ENCODE data around the gene IL17RC.
"Not testable (repeated sequence)": the region's sequence is repeated elsewhere in the genome, so short reads cannot be mapped to it uniquely, and the experiment has no call there.

The IL17RC gene

DNA sequence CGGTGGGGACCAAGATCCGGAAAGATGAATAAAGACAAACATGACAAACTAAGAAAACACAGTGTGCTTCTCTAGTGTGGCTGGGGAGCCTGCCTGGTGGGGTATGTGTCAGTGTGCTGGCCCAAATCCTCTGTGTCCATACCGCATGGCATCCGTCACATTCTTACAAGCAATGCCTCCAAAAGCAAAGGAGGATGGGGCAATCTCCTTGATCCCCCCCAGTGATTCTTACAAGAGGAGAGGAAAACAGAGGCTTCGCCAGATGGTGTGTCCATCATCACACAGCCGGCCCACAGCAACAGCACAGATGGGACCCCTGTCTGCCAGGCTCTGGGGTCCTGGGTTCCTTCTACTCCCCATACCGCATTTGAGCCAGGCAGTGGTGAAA, 558 bp upstream of the IL17RC start:
- no peak for DNase-seq

DNA sequence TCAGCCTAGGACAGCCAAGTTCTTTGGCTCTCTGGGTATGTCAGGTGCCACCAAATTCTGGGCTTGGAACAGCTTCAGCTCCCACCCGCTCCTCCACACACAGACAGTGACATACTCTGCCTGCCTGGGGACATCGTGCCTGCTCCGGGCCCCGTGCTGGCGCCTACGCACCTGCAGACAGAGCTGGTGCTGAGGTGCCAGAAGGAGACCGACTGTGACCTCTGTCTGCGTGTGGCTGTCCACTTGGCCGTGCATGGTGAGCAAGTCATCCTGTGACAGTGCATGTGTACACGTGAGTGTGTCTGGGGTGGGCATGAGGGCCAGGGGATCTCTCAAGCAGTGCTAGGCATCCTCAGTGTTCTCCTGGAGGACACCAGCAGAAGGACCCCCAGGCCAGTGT, 922 bp downstream of the IL17RC start:
- DNase-seq, result no peak

DNA sequence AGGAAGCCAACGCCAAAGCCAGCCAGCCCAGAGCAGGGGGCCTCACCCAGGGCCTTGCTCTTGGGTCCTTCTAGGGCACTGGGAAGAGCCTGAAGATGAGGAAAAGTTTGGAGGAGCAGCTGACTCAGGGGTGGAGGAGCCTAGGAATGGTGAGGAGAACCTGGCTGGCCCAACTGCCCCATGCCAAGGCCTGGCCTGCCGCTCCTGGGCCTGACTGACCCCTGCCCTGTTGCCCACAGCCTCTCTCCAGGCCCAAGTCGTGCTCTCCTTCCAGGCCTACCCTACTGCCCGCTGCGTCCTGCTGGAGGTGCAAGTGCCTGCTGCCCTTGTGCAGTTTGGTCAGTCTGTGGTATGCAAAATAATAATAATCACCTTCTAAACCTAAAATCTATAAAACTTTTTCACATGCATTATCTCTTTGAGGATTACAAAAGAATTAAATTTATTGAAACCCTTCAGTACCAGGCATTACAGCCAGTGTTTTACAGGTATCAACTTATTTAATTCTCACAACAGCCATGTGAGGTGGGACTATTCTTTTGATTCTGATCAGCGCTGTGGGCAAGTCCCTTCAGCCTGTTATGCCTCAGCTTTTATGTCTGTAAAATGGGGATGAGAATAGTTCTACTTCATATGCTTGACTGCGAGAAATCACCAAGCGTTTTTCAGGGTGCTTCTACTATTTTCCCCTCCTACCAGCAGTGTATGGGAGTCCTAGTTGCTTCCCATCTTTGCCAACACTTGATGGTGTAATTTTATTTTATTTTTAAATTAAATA, 1.6 kb downstream of the IL17RC start:
- no peak for DNase-seq

DNA sequence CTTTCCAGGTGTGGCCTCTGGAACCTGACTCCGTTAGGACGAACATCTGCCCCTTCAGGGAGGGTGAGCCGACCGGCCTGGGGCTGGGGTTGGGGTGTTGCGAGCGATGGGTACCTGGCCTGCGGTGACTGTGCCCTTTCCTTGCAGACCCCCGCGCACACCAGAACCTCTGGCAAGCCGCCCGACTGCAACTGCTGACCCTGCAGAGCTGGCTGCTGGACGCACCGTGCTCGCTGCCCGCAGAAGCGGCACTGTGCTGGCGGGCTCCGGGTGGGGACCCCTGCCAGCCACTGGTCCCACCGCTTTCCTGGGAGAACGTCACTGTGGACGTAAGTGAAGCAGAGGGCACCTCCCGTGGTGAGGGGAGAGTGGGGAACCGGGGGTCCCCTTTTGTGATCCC, 11.3 kb downstream of the IL17RC start:
- no peak for DNase-seq

DNA sequence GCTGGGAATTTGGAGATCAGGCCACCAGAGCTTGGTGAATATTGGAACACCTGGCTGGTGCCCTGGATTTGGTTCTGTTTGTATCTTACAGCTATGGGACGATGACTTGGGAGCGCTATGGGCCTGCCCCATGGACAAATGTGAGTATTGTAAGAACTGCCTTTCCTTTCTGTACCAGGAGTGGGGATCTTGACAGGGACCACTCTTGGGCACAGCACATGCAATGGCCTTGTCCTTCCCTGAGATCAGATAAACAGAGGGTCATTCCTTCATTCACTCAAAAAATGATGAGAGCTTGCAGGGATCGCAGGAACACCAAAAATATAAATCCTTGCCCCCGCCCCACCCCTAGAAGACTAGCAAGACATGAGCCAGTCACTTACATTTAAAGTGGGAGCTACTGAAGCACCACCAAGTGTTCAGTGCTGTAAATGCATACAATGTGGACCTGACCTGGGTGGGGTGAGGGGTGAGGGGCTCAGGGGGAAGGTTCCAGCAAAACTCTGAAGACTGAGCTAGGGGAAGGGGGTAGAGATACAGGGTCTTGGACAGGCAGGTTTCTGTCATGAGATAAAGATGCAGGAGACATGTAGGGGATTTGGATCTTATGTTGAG, 14.0 kb downstream of the IL17RC start:
- DNase-seq, result no peak

DNA sequence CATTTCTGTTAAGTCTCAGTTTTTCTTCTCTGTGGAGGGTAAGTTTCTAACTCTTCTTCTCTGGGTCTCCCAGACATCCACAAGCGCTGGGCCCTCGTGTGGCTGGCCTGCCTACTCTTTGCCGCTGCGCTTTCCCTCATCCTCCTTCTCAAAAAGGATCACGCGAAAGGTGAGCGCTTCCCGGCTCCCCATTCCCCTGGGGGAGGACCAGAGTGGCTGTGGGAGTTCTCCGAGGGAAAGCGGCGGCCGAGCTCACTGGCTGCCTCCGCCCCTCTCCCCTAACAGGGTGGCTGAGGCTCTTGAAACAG, 15.6 kb downstream of the IL17RC start:
- no peak for DNase-seq

DNA sequence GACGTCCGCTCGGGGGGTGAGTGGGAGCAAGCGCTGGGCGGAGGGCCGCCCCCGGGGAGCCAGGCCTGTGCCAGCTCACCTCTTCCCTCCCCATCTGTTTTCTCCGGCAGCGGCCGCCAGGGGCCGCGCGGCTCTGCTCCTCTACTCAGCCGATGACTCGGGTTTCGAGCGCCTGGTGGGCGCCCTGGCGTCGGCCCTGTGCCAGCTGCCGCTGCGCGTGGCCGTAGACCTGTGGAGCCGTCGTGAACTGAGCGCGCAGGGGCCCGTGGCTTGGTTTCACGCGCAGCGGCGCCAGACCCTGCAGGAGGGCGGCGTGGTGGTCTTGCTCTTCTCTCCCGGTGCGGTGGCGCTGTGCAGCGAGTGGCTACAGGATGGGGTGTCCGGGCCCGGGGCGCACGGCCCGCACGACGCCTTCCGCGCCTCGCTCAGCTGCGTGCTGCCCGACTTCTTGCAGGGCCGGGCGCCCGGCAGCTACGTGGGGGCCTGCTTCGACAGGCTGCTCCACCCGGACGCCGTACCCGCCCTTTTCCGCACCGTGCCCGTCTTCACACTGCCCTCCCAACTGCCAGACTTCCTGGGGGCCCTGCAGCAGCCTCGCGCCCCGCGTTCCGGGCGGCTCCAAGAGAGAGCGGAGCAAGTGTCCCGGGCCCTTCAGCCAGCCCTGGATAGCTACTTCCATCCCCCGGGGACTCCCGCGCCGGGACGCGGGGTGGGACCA, 16.1 kb downstream of the IL17RC start:
- DNase-seq, result no peak

DNA sequence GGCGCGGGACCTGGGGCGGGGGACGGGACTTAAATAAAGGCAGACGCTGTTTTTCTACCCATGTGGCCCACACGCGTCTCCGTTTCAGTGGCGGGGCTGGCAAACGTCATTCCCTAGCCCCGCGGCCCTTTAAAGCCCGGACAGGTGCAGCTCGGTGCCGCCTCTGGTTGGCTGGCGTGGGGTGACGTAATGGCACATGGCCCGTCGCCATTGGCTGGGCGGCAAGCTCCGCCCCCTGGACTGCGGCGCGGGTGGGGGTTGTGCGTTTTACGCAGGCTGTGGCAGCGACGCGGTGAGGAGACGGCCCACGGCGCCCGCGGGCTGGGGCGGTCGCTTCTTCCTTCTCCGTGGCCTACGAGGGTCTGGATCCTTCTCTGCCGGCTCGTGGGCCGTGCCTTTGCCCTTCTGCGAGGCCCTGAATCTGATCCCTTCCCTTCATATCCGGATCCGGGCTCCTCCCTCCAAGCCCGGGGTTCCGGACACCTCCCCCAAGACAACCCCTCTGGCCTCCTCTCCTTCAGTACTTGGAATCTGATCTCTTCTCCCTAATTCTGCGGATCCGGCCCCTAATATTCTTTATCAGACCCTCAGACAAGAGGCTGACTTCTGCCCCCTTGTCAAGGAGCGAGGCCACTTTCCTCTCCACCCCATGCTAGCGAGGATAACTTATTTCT, 16.8 kb downstream of the IL17RC start, which contains the start of gene CRELD1:
TSS of gene CRELD1 (plus strand) at position 274 of the 674 bp plus-strand sequence. CDS start 605 bp downstream, outside the sequence.
- DNase-seq, result no peak

DNA sequence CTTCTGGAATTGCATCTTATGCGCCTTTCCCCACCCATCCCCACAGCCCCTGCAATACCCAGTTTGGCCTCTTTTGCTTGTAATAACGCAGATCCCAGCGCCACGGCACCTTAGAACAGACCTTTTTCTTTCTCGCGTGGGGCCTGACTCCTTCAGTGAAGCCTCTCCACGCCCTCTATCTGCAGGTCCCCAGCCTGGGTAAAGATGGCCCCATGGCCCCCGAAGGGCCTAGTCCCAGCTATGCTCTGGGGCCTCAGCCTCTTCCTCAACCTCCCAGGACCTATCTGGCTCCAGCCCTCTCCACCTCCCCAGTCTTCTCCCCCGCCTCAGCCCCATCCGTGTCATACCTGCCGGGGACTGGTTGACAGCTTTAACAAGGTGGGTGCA, 17.3 kb downstream of the IL17RC start:
- DNase-seq, result no peak

DNA sequence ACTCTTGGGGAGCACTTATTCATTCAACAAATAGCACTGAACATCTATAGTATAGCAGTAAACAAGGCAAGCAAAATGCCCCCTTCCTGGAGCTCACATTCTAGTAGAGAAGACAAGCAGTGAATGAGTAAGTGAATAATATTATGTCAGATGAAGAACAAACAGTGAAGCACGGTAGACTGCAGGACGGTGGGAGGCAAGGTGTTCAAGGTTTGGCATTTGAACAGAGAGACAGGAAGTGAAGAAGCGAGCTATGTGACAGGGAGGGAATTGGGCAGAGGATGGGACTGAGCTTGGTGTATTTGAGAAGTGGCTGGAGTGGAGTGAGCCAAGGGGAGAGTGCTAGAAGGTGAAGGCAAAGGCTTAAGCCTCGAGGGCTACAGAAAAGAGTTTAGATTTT, 18.1 kb downstream of the IL17RC start:
- no peak for DNase-seq

DNA sequence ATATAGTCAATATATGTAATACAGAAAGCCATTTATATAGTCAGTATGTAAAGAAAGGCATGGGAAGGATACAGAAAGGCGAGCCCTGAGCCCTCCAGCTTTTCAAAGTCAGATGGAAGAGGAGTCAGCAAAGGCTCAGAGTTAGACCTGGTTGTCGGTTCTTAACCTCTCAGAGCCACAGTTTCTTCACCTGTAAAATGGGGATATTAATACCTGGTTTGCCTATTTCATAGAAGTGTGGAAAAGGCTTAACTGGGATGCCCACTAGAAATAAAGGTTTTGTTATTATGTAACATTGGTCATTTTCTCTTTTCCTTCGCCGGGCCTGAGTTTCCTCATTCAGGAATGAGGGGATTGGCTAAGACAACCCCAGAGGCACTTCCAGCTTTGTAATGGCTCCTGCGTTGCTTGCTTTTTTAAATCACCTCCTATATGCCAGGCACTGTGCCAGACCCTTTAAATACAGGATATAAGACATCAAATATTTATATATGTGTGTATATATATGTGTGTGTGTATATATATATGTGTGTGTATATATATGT, 19.1 kb downstream of the IL17RC start:
- DNase-seq, result no peak

DNA sequence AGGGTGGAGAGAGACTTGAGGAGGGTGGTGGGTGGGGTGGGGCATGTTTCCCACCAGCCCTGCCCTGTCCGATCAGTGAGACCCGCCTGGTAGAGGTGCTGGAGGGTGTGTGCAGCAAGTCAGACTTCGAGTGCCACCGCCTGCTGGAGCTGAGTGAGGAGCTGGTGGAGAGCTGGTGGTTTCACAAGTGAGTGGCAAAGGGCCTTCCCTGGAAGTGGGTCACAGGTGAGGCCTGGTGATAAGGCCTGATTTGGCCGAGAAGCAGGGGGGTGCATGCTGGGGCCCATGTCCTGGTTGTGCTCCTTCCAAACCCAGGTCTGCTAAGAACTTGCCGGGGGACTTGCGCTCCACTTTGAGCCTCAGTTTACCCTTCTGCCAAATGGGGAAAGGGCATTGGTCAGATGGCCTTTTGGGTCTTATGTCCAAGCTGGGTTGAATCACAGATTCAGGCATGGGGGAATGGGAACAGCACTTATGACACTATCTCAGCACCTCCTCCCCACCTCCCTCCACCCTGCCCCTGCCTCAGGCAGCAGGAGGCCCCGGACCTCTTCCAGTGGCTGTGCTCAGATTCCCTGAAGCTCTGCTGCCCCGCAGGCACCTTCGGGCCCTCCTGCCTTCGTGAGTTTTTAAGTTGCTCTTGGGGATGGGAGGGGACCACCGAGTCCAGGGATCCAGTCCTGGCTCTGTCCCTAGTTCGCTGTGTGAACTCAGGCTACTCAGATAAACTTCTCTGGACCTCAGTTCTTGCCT, 20.8 kb downstream of the IL17RC start:
- no peak for DNase-seq

DNA sequence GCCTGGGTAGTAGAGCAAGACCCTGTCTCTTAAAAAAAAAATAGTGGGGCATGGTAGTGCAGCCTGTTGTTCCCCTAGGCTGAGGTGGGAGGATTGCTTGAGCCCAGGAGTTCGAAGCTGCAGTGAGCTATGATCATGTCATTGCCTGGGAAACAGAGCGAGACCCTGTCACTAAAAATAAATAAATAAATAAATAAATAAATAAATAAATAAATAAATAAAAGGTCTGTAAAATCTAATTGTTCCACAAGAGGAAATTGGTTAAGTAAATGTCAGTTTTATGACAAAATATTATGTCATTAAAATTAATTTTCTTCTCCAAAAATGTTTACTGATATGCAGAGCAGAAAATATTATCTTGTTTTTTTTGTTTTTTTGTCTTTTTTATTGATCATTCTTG, 22.1 kb downstream of the IL17RC start:
- DNase-seq, result no peak

DNA sequence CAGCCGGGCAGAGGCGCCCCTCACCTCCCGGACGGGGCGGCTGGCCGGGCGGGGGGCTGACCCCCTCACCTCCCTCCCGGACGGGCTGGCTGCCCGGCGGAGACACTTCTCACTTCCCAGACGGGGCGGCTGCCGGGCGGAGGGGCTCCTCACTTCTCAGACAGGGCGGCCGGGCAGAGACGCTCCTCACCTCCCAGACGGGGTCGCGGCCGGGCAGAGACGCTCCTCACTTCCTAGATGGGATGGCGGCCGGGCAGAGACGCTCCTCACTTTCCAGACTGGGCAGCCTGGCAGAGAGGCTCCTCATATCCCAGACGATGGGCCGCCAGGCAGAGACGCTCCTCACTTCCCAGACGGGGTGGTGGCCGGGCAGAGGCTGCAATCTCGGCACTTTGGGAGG, 23.0 kb downstream of the IL17RC start:
- not testable (repeated sequence) for DNase-seq

DNA sequence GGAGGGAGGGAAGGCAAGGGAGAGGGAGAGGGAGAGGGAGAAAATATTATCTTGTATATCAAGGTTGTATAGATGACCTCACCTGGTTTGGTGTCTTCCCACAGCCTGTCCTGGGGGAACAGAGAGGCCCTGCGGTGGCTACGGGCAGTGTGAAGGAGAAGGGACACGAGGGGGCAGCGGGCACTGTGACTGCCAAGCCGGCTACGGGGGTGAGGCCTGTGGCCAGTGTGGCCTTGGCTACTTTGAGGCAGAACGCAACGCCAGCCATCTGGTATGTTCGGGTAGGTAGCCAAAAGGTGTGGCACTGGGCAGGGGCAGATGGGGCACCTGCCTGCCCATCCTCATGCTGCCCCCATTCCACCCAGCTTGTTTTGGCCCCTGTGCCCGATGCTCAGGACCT, 23.8 kb downstream of the IL17RC start:
- no peak for DNase-seq

DNA sequence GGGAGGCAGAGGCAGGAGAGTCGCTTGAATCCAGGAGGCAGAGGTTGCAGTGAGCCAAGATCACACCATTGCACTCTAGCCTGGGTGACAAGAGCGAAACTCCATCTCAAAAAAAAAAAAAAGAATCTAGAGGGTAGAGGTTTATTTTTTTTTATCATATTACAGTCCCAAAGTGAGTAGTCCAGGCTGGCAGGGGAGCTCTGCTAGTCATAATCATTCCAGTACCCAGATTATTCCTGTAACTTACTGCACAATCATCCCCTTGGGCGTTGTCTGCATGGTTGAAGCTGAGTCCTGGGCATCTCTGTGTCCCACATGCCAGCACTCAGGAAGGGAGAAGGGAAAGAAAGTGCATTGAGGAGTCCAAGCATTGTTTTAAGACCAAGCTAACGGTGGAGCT, 25.3 kb downstream of the IL17RC start:
- DNase-seq, result no peak

DNA sequence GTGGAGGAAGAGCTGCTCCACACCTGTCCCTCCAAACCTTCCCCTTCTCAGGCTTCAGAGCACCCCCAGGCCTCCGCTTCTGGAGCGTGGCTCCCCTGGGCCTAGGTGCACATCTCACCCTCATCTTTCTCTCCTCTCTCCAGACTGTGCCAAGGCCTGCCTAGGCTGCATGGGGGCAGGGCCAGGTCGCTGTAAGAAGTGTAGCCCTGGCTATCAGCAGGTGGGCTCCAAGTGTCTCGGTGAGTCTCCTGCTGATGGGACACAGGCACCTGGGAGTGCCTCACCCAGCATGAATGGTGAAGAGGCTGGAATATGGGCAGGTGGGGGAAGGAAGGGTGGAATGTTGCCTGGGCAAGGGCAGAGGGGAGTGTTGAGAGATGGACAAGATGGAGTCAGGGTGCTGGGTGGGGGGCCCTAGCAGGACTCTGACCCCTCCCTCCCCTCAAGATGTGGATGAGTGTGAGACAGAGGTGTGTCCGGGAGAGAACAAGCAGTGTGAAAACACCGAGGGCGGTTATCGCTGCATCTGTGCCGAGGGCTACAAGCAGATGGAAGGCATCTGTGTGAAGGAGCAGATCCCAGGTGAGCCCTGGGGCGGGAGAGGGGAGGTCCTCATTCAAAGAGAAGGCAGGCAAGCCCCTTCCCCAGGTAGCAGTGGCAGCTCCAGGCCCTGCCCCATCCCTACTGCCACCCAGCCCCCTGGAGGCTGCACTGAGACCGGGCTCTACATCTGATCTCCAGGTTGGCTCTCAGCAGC, 26.2 kb downstream of the IL17RC start:
- no peak for DNase-seq

DNA sequence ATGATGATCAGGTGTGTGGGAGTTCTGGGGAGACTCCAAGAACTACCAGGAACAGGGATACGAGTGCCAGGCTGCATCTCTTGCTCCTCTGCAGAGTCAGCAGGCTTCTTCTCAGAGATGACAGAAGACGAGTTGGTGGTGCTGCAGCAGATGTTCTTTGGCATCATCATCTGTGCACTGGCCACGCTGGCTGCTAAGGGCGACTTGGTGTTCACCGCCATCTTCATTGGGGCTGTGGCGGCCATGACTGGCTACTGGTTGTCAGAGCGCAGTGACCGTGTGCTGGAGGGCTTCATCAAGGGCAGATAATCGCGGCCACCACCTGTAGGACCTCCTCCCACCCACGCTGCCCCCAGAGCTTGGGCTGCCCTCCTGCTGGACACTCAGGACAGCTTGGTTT, 27.4 kb downstream of the IL17RC start:
- DNase-seq, result no peak

DNA sequence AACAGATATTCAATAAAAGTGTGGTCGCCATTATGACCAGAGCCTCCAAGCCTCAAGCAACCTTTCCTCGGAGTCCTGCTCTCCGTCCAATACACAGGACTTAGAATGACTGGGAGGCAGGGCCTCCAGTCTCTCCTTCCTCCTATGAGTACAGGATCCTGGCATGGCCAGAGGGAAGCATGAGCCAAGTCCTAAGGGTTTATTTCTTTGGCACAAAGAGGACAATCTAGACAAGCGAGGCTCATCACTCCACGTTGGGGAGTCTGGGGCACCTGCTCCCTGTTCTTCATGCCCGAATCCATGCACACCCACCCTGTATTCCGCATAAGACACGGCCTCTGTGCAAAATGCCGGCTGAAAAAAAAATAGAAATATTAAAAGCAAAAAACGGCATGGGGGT, 28.5 kb downstream of the IL17RC start:
- no peak for DNase-seq

DNA sequence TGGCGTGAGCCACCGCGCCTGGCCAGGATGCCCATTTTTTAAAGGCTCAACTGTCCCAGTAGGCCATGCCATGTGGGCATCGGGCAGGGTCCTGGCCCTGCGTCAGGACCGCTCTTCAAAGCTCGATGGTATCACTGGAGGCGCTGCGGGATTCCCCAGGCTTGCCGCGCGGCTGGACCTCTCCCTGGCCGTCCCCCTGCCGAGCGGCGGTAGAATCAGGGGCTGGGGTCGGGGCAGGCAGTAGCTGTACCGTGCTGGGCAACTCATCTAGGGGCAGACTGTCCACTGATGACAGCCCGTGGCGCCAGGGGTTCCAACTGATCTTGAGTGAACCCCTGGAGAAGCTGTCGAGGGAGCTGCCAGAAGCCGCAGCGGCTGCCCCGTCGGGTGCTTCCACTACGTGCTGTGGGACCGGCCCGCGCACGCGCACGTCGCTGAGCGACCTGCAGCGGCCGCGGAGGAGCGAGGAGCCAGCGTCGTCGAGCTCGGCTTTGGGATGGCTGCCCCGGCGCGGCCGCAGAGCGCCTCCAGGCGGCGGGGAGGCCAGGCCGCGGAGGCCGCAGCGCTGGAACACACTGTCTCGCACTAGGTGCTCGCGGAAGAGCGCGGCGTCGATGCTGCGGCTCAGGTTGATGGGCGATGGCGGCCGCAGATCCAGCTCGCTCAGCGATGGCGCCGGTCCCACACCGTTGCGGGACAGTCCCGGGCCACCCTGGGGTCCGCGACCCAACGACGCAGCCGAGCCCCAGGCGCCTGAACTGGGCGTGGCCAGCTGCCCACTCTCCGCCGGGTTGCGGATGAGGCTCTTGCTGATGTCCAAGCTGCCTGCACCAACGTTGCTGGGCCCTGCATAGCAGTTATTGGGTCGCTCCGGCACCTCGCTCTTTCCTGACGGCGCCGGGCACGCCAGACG, 29.5 kb downstream of the IL17RC start:
- no peak for DNase-seq
